ENCODE results near the gene FCAMR.
A peak's percentile ranks its signal among the peaks of the same experiment; 100 is the strongest.

FCAMR gene

DNA sequence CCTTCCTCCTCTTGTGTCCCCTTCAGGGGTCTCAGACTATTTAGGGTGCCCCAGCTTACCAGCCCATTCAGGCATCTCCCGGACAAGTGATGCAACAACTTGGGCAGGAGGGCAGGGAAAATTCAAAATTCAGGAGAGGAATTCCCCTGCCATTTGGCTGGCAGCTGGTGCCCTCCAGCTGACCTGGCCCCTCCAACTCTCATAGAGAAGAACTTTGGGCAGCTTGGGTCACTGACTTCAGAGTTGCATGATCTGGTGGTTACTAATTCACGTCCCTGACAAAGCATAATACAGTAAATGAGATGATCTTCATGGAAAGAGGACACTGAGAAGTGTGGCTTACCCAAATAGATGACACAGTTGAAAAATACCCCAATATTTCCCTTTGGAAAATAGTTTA is at the start of gene FCAMR:
Gene FCAMR (minus strand): TSS at position 15 of the 400 bp plus-strand sequence. CDS start 335 bp downstream, outside the sequence.
- no peak for DNase-seq

DNA sequence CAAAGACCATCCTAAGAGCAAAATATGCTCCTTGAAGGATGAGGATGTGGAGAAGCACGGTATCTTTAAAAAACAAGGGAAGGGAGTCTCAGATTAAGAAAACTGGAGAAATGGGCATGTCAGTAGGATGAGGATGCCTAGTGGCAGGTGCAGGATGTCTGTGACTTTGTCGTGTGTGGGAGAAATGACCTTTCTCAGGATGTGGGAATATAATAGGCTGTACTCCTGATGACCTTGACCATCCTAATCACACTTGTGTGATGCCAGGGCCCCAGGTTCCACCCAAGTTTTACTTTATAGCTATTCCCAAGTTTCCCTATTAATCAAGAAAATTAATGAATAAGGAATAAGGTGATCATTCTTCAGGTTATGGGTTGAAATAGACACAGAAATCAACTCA is 49.4 kb upstream of the FCAMR start:
- no peak for DNase-seq

GRCh38 chr1:207019161-207019560 is 48.9 kb upstream of the FCAMR start:
- DNase-seq, result no peak

DNA sequence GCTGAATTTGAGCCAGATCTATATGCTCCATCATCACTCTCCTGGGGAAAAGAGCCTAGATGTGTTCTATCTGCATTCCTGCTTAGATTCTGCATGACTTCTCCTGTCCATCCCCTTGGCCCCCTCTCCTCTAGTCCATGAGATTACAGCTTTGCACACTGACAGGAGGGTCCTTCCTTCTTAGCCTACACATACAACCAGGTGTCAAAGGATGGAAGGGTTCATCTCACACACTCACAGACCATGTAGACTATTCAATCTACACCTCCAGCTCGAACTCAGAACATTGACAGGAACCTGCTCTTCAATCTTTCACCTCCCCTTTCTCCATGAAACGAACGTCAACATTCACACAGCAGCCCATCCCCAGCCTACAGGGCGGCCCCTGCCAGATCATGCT is 48.4 kb upstream of the FCAMR start:
- no peak for DNase-seq

DNA sequence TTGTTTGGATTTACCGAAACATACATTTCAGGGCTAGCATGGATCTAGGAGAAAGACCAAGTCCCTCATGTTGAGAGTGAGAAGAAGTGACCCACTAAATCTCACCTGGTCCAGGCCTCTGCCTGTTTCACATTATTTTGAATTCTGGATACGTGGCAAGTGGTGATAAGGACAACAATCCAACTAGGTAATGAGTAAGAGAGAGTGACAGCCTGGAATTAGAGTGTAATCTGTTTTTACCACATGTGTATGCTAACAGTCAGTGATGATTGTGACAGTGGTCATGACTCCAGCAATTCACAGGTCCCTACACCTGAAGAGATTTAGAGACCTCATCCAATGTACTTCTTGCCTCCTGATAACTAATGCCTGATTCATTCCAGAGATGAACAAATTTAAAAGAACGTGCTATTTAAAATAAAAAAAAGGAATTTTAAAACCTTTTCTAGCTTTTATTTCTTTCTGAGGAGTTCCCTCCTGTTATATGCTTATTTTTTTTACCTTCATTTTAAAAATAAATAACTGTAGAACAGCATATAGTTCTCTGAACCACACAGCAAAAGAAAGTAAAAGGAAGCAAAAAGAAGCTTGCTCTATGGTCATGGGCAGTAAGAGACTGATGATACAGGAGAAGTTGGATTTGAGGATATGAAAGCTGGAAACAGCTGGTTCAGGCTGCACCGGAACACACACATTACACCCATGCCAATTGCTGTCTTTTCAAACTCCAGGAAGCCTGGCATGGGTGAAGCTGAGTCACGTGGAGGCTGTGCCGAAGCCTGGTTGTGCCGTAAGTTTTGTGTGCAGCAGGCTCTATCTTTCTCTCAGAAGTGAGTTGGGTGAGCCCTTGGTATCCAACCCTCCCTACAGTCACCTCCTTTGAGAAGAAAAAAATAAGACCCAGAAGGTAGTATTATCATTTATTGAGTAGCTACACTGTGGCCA is 47.6 kb upstream of the FCAMR start:
- DNase-seq, result no peak

- no peak for DNase-seq
Measured at GRCh38 chr1:207015791-207016190, 45.5 kb upstream of the FCAMR start.

GRCh38 chr1:207014728-207015127 is 44.5 kb upstream of the FCAMR start:
- no peak for DNase-seq

- no peak for DNase-seq
Measured at GRCh38 chr1:207013321-207014085, 43.2 kb upstream of the FCAMR start.

GRCh38 chr1:207010726-207011125 is 40.5 kb upstream of the FCAMR start:
- DNase-seq, result no peak

DNA sequence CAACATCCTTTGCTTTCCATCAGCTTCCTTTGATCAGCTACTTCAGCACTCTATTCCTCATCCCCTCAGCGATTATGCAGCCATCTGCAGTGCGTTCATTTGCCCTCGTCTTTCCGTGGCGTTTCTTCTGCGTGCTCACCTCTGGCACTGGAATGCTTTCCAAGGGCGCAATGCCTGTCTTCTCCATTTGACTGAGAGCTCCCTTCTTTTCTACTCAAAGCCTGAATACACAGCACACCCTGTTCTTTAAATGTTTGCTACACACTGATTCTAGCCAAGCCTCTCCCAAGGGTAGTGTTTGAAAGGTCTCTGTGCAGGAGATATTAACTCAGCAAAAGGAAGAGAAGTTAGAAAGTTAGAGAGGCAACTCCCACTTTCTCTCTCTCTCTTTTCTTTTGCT is 39.7 kb upstream of the FCAMR start:
- no peak for DNase-seq

GRCh38 chr1:207009182-207009850 is 39.1 kb upstream of the FCAMR start:
- no peak for DNase-seq

DNA sequence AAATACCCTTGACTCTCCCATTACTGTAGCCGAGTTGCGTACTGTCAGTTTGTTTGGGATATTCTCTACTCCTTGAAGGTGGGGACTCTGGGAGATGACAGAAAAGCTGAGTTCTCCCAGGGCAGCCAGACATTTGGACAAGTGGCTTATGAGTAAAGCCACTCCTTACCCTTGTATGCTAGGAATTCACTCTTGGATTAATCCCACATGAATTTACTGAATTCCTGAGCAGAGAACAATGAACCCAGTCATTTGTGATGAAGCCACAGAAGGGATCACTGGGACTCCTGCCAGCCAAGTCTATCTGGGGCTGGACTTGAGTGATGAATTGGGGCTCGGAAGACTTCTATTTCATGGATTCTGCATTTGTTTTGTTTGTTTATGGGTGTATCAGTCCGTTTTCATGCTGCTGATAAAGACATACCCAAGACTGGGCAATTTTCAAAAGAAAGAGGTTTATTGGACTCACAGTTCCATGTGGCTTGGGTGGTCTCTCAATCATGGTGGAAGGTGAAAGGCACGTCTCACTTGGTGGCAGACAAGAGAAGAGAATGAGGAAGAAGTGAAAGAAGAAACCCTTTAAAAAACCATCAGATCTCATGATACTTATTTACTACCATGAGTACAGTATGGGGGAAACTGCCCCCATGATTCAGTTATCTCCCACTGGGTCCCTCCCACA is 37.2 kb upstream of the FCAMR start:
- DNase-seq, result no peak

DNA sequence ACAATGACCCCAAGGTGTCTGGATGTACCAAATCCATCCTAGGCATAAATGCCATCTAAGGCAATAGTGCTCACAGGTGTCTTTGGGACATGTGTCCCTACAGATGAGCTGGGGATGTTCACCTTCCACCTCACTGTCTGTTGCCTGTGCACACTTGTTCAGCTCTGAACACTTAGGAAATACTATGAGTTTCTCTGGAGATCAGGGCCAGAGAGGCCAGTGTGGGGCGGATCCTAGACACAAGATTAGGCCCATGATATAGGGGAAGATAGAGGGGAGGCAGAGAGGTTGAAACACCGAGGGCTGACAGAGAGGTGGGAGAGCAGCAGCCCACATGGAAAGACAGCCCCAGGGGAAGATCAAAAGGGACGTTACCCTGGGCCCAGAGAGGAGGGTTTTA is 36.7 kb upstream of the FCAMR start:
- DNase-seq, result no peak

DNA sequence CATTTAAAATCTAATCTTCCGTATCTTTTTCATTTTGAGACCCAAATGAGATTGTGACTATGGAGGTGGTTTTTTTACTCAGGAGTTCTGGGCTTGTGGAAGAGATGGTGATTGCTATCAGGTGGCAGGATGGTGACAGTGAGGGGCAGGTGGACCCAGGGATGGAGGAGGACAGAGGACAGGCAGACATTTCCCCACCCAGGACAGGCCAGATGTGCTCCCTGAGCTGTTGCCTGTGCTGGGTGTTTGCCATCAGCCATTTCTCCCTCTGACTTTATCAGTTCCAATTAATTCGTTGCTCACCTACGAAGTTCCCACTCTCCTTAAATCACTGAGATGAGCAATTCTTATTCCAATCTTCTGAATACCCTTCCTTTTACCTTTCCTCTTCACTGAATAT is 35.8 kb upstream of the FCAMR start:
- no peak for DNase-seq

- DNase-seq, result peak; percentile 71
Measured at GRCh38 chr1:207004931-207005830, 34.9 kb upstream of the FCAMR start.

- no peak for DNase-seq
Measured at GRCh38 chr1:207003210-207003609, 33.0 kb upstream of the FCAMR start.

GRCh38 chr1:207002724-207003146 is 32.5 kb upstream of the FCAMR start:
- no peak for DNase-seq

- DNase-seq, result no peak
Measured at GRCh38 chr1:207001492-207002245, 31.4 kb upstream of the FCAMR start.

GRCh38 chr1:207000651-207001291 is 30.5 kb upstream of the FCAMR start:
- no peak for DNase-seq

DNA sequence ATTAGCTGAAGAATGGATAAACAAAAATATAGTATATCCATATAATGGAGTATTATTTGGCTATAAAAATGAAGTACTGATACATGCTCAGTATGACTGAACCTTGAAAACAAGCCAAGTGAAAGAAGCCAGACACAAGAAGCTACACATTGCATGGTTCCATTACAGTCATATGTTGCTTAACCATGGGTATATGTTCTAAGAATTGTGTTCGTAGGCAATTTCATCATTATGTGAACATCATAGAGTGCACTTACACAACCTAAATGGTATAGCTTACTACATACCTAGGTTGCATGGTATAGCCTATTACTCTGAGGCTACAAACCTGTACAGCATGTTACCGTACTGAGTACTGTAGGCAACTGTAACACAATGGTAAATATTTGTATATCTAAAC is 28.6 kb upstream of the FCAMR start:
- no peak for DNase-seq

All from NCI-H1092 treated with DMSO at 0.1 percent for 48 hours (cell line).